HG02623 (cell line): ENCODE results near the gene TRAM2.

ENCODE experiments used
- ATAC-seq: cut with Tn5 transposase; IDR thresholded peaks from one replicate; pipeline ENCODE4 v1.9.1; 2021; ENCODE audit warnings: moderate library complexity; ENCODE audit not compliant: unreplicated experiment

TRAM2 gene

GRCh38 chr6:52548999-52549398, 27.9 kb downstream of the TRAM2 start:
- no peak for ATAC-seq

- no peak for ATAC-seq
Measured at GRCh38 chr6:52548353-52548713, 28.5 kb downstream of the TRAM2 start.

- ATAC-seq, result no peak
Measured at GRCh38 chr6:52547647-52548352, 29.1 kb downstream of the TRAM2 start.

DNA sequence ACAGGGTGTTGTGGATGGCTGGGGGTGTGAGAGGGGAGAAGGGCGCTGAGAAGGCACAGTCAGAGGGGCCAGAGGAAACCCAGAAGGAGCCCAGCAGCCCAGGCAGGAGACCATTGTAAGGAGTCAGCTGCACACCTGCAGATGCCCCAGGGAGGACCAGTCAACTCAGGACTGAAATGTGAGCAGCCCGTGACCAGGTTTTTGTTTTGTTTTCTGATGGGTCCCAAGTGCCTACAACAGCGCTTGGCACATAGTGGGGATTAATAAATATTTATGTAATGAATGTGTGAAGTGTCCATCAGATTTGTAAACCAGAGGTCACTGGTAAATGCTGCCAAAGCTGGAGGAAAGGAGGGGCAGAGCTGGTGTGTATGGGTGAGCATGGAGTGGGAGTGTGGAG, 30.2 kb downstream of the TRAM2 start:
- peak; percentile 85 for ATAC-seq

- peak; percentile 54 for ATAC-seq
Measured at GRCh38 chr6:52546192-52546591, 30.7 kb downstream of the TRAM2 start.

DNA sequence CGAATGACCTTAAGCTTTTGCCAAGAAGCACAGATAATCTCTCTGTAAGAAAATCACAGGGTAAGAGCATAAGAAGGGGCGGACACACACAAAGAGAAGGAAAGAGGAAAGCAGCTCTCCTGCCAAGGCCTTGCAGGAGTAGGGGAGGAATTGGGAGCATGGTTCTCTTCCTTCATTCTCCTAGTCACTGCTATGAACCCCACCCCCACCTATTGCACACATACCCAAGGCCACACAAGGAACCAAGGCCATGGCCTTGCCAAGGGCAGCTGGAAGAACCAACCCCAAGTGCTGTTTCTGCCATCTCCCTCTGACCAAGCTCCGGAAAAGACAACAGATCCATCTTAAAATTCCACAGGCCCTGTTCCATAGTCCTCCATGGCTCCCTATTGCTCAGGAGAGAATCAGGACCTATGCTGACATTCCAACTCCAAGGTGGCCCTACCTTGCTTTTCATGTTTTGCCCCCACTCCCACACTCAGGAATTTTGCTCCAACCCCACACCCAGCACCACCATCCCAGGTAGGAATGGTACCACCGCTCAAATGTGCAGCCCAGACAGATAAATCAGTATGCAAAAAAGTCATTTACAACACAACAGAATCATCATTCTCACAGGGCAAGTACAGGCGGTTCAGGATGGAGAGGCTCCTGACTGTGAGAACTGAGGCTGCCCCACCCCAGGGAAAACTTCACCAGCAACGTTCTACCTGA, 31.3 kb downstream of the TRAM2 start:
- no peak for ATAC-seq

DNA sequence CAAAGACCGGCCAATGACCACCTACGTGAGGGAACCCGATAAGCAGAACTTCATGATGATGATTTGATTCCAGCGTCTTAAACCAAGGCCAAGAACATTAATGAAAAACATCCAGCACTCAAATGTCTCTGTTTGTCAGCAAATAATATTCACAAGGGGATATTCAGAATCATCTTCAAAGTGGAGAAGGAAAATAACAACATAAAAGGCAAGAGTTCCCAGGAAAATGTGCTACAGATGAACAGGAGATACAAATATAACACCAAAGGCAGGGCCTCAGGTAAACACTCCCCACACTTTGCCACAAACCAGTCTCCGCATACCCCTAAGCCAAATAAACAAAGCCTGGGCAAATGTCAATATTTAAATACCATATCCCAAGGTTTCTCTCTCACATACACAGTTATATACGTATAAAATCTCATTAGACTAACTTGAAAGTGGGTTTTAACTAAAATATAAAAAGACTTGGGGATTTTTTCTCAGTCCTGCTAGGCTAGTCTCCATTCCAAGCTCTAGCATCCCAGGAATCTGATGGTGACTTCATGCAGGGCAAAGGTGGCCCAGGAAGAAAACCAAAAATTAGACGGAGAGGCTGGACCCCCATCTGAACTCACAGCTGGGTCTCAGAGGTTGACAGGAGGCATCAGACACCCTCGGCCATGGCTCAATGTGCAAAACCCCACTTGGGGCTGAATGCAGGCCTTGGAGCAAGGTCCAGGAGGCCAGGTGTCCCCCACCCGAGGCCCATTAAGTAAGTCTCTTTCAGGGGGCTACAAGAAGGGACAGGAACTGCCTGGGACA, 32.1 kb downstream of the TRAM2 start:
- no peak for ATAC-seq

- no peak for ATAC-seq
Measured at GRCh38 chr6:52543729-52544601, 32.9 kb downstream of the TRAM2 start.

GRCh38 chr6:52543262-52543661, 33.6 kb downstream of the TRAM2 start:
- no peak for ATAC-seq

GRCh38 chr6:52541135-52541534, 35.7 kb downstream of the TRAM2 start:
- no peak for ATAC-seq

DNA sequence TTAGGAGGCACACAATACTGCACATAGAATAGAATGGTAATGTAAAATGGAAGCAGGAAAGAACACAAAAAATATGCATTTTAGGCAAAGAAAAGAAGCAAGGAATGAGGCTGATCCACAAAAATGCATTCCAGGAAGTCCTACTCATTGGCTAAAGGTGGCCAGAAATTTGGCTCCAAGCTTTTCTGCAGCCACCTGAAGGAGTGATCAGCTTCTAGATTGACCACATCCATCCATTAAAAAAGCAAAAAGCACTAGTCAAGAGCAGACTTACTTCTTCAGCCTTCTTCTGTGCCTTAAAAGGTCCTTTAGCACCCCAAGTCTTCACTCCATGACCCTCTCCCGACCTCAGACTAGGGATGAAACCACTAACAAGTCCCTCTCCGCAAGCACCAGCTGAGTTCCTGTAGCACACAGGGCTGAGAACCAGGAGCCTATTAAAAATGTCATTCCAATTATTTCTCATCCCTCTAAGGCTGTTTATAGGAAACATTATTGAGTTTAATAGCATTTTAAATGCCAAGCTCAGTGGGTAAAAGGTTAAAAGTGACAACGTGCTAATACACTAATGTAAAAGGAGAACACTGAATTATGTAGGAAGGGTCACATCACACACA, 36.5 kb downstream of the TRAM2 start:
- no peak for ATAC-seq

DNA sequence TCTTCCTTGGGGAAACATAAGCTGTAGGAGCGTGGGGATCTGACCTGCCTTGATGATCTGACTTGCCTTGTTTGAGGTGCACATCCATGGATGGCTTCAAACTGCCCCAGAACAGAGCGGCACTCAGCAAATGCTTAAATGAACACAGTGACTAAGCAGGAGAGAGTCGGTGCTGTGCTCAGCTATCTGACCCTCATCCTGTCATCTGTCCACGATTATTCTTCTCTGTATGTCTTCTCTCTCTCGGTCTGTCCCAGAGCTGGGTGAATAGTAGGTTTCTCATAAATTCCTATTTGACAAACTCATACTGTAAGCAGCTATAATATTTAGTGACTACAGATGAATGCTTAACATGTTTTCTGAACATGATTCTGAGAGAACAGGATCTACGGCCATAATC, 37.3 kb downstream of the TRAM2 start:
- ATAC-seq, result no peak

GRCh38 chr6:52538901-52539354, 37.9 kb downstream of the TRAM2 start:
- ATAC-seq, result no peak

- no peak for ATAC-seq
Measured at GRCh38 chr6:52538252-52538900, 38.5 kb downstream of the TRAM2 start.

GRCh38 chr6:52537001-52537753, 39.7 kb downstream of the TRAM2 start:
- peak; percentile 65 for ATAC-seq

DNA sequence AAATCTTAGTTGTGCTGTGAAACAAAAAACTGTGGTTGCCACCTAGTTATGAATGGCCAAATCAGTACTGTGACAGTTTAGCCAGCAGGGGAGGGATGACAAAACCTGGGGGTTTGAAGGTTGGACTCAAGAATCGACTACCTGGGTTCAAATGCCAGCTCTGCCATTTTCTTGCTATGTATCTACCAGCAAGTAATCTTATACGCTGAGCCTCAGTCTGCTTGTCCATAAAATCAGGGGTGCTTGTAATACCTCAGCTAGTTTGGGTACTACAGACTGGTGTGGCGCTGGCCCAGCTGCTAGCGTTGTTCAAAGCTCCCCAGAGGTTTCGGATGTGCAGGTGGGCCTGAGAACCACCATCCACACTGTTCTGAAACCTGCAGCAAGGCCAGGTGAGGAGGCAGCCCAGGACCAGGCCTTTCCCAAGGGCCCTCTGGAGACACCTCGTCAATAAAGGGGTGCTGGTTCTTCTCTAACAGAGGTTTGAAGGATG, 40.4 kb downstream of the TRAM2 start:
- peak; percentile 32 for ATAC-seq

DNA sequence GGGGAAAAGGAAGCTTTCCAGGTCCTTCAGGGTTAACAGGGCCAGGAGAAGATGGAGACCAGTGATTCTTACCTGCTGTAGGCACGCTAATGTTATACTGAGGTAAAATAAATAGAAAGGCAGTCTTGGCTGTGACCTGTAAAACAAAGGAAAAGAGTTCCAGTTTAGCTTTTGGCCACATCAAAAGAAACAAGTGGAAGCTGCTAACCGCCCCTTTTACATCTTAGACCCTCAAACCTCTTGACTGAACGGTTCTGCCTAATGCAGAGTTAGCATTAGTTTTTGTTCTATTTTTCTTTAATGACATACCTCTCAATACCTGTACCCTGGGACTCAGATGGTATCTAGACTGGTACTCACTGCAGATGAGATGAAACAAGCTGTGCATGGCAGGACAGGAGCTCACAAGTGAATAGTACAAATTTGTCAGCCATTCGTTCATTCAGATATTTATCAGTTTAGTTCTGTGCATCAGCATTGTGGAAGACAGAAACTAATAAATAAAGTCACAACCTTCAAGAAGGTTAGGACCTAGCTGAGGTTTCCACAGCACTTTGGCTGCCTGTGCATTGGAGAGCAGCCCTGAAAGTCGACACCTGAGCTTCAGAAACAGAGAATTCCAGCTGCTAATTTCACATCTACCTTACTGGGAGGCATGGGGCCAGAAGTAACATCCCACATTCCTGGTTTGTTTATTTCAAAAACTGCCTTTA, 41.0 kb downstream of the TRAM2 start:
- ATAC-seq, result no peak

- ATAC-seq, result peak; percentile 35
Measured at GRCh38 chr6:52534966-52535390, 41.9 kb downstream of the TRAM2 start.
